ENCODE data around the gene NEUROG1. TPM values are rescaled to one million over a fixed set of nuclear protein-coding genes. Genes with fewer than 3 reads are reported as not detected.
A peak's percentile ranks its signal among the peaks of the same experiment; 100 is the strongest.

The NEUROG1 gene
- total RNA-seq, 1 donor from 2014 or later = 3.7 TPM

DNA sequence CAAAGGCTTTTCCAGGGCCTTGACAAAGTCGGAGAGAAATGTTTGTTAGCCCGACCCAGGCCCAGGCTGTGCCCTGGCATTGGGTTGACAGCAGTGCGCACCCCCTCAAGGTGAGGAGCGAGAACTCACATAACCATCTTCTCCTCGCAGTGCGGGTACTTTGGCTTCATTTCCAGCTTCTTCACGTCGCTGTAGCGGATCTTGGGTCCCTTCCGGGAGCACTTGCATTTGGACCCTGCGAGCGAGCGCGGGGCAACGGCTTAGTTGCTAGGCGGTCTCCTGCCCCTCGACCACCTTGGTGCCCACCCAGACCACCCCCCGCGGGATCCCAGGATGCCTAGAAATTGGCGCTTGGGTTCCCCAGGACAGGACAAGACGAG, 42.5 kb upstream of the NEUROG1 start:
- DNase-seq (ENCODE audit: extremely low spot score, unreplicated experiment) = no peak
- Mint-ChIP-seq H3K36me3 (no peaks in the 10 kb centered on the region), H3K27ac (no peak overlapping the region), H3K4me1 (ENCODE audit: unreplicated experiment) (peaks cover 26% of the 10 kb centered on the region), H3K9me3 (no peaks in the 10 kb centered on the region), H3K4me3 (peak overlapping the region; percentile 81), H3K27me3 (peaks cover 84% of the 10 kb centered on the region)
- TF ChIP-seq CTCF (conservative IDR thresholded peaks at IDR 0.05) = no peak

DNA sequence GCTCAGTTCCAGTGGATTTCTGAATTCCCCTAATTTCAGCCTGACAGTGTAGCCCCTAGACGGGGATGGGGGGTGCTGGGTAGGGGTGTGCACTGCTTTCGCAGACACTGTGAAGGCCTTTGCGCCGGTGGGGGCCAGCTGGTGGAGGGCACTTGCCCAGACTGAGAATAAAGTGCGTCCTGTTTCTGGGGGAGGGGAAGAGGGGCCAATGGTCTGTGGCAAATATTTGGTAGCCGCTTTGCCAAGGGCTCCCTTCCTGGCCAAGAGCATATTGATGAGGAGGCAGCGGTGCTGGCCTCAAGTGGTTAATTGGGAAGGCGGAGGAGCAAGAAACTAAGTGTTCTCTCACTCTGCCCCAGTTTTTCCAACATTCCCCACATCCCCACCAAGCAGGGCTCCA, 41.7 kb upstream of the NEUROG1 start:
- H3K36me3 Mint-ChIP-seq = peaks cover 3% of the 10 kb centered on the region
- no peak for TF ChIP-seq CTCF (conservative IDR thresholded peaks at IDR 0.05)
- H3K4me1 Mint-ChIP-seq (ENCODE audit: unreplicated experiment) = peaks cover 31% of the 10 kb centered on the region
- H3K27ac Mint-ChIP-seq = no peak overlapping the region
- DNase-seq (ENCODE audit: extremely low spot score, unreplicated experiment) = no peak
- H3K4me3 Mint-ChIP-seq = peak overlapping the region; percentile 81
- peaks cover 80% of the 10 kb centered on the region for H3K27me3 Mint-ChIP-seq
- H3K9me3 Mint-ChIP-seq = no peaks in the 10 kb centered on the region

DNA sequence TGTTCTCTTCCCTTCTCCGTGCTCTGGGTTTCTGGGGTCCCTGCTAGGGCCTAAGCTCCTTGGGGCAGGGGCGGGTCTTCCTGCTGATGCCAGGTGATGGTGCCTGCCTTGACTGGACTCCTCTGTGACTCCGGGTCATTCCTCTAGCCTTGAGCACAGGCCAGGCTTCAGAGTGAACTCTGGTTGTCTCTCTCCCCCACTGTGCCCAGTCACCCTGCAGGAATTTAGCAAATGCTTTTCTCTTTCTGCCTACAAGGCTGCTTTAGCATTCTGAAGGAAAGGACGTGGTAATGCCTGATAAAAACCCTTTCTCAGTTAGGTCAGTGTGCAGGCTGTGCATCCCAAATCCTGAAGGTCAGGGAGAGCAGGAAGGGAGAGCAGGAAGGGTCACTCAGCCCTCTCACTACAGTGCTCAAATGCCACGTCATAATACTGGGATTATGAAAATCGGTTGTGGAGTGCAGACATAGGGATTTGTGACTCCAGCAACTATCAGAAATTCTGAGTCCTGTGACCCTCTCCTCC, 40.4 kb upstream of the NEUROG1 start:
- no peak for DNase-seq (ENCODE audit: extremely low spot score, unreplicated experiment)
- Mint-ChIP-seq H3K4me1 (ENCODE audit: unreplicated experiment) (peaks cover 32% of the 10 kb centered on the region), H3K27ac (no peak overlapping the region), H3K27me3 (peaks cover 77% of the 10 kb centered on the region), H3K9me3 (no peaks in the 10 kb centered on the region), H3K4me3 (no peak overlapping the region), H3K36me3 (peaks cover 6% of the 10 kb centered on the region)
- no peak for TF ChIP-seq CTCF (conservative IDR thresholded peaks at IDR 0.05)

DNA sequence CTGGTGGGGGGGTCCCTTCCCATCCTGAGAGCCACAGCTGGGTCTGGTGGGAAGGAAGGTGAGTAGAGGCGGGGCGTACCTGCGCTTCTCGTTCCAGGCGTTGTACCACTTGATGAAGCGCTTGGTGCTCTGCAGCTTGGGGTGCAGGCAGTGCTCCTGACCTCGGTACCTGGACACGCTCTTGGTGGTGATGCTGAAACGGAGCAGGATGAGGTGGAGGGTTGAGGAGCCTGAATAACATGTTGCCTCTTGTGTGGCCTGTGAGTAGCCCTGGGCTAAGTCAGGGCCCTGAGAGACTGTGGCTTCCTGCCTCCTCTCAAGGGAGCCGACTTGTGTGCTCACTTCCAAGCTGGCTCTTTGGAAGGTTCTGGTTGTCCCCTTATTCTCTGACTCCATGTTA, 38.7 kb upstream of the NEUROG1 start:
- no peak for TF ChIP-seq CTCF (conservative IDR thresholded peaks at IDR 0.05)
- H3K27me3 Mint-ChIP-seq = peaks cover 74% of the 10 kb centered on the region
- H3K27ac Mint-ChIP-seq = no peak overlapping the region
- DNase-seq (ENCODE audit: extremely low spot score, unreplicated experiment) = no peak
- no peaks in the 10 kb centered on the region for H3K9me3 Mint-ChIP-seq
- H3K36me3 Mint-ChIP-seq = peaks cover 6% of the 10 kb centered on the region
- no peak overlapping the region for H3K4me3 Mint-ChIP-seq
- peaks cover 32% of the 10 kb centered on the region for H3K4me1 Mint-ChIP-seq (ENCODE audit: unreplicated experiment)

GRCh38 chr5:135571902-135572301, 36.1 kb upstream of the NEUROG1 start:
- peaks cover 59% of the 10 kb centered on the region for H3K27me3 Mint-ChIP-seq

More at GRCh38 chr5:135571902-135572301, 36.1 kb upstream of the NEUROG1 start:
- Mint-ChIP-seq H3K4me3 (no peak overlapping the region), H3K4me1 (ENCODE audit: unreplicated experiment) (peaks cover 48% of the 10 kb centered on the region), H3K36me3 (peaks cover 6% of the 10 kb centered on the region), H3K27ac (peak overlapping the region; percentile 45), H3K9me3 (no peaks in the 10 kb centered on the region)
- no peak for DNase-seq (ENCODE audit: extremely low spot score, unreplicated experiment)
- TF ChIP-seq CTCF (conservative IDR thresholded peaks at IDR 0.05) = no peak
